ENCODE data around the gene F8. TPM values are rescaled to one million over a fixed set of nuclear protein-coding genes. Genes with fewer than 3 reads are reported as not detected.

The F8 gene
- total and polyA plus RNA-seq, 10 of the 15 experiments (the other 5 are each of a cell fraction or from before 2014, with no cell fraction given) = 3.0 to 8.1 (median 5.1) TPM

DNA sequence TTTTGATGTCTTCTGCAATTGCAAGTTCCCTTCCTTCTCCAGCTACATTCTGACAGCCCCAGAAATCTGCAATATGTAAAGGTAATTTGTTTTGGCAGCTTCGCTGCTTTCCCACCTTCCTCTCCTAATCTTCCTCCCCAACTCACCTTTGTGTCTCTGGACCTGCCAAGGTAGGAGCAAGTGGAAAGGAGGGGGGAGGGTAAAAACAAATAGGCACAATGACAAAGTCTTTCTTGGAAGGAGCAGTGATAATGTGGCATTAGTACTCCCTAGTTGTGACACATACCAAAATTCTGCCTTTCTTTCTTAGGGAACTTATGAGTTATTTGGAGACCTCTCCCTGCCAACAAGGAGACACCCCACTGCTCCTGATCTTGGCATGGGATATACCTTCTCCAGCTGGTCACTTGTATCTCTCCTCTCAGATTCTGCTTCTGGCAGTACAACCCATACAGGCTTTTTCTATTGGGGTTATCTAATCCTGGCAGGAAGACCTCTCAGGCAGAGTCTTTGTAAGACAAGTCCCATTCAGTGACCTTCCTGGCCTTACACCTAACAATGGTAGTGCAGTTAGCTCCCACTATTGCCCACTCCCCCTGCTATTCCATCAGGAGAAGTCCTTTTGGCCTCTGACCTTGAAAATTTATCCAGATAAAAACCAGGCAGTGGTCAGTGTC is 24.2 kb downstream of the F8 start (continued):
- TF ChIP-seq, protein P1, sequence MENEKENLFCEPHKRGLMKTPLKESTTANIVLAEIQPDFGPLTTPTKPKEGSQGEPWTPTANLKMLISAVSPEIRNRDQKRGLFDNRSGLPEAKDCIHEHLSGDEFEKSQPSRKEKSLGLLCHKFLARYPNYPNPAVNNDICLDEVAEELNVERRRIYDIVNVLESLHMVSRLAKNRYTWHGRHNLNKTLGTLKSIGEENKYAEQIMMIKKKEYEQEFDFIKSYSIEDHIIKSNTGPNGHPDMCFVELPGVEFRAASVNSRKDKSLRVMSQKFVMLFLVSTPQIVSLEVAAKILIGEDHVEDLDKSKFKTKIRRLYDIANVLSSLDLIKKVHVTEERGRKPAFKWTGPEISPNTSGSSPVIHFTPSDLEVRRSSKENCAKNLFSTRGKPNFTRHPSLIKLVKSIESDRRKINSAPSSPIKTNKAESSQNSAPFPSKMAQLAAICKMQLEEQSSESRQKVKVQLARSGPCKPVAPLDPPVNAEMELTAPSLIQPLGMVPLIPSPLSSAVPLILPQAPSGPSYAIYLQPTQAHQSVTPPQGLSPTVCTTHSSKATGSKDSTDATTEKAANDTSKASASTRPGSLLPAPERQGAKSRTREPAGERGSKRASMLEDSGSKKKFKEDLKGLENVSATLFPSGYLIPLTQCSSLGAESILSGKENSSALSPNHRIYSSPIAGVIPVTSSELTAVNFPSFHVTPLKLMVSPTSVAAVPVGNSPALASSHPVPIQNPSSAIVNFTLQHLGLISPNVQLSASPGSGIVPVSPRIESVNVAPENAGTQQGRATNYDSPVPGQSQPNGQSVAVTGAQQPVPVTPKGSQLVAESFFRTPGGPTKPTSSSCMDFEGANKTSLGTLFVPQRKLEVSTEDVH (IDR thresholded peaks at IDR 0.05; ENCODE audit: low read depth, partially characterized antibody) = no peak
- TF ChIP-seq RELB (IDR thresholded peaks at IDR 0.05; ENCODE audit: low read depth) (no peak), NR2C1 (IDR thresholded peaks at IDR 0.05) (no peak), ESRRA (IDR thresholded peaks at IDR 0.05; ENCODE audit: low read length) (no peak), ZNF217 (IDR thresholded peaks at IDR 0.05) (no peak), ZZZ3 (IDR thresholded peaks at IDR 0.05; ENCODE audit: control insufficient read depth, insufficient read length, low read depth) (no peak), CBX3 (IDR thresholded peaks at IDR 0.05; ENCODE audit: borderline replicate concordance, low read depth) (no peak)
